Erythroblast (primary cell): Measurements from ENCODE around the gene EPPIN.

Experiments
- DNase-seq, 2 experiments: peaks; one replicate each; lab custom pipeline; 2025; lab: John Stamatoyannopoulos, UW
- GATA1 ChIP-seq: IDR thresholded peaks from 2 replicates; pipeline ENCODE4 v1.6.1; 2011; ENCODE audit warnings: low read depth, mild to moderate bottlenecking, control low read depth, low read length, moderate library complexity
- POLR2A ChIP-seq: IDR thresholded peaks from 2 replicates; pipeline ENCODE4 v1.6.1; 2011; ENCODE audit warnings: mild to moderate bottlenecking, low read length

EPPIN gene

GRCh38 chr20:45564760-45565276 lies 17.6 kb upstream of the EPPIN start:
- TF ChIP-seq POLR2A = no peak

GRCh38 chr20:45555198-45555597 lies 8.0 kb upstream of the EPPIN start:
- TF ChIP-seq GATA1 (no peak), POLR2A (no peak)

More at GRCh38 chr20:45564760-45565276, 17.6 kb upstream of the EPPIN start:
- no peak for DNase-seq

DNA sequence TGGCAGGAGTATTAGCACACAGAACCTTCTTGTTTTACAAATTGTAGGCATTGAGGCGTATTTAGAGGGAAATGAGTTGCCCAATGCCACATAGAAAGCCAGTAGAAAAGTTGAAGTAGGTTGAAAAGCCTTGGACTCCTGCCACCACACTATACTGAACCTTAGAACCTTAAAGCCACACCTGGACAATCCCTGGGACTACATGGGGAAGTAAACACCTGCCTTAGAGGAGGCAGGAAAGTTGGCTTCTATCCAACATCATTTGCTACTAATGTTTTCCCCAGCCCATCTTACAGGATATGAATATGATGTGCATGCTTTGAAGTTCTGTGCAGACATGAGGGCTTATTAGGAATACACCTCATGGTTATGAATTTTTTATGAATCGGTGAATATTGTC lies 5.3 kb upstream of the EPPIN start:
- no peak for DNase-seq
- TF ChIP-seq GATA1 (no peak), POLR2A (no peak)

More at GRCh38 chr20:45555198-45555597, 8.0 kb upstream of the EPPIN start:
- no peak for DNase-seq

GRCh38 chr20:45550765-45551164 lies 3.6 kb upstream of the EPPIN start:
- TF ChIP-seq GATA1 (no peak), POLR2A (no peak)
- DNase-seq = no peak

- no peak for DNase-seq
These were observed 1.2 kb upstream of the EPPIN start for GRCh38 chr20:45548410-45548809.

GRCh38 chr20:45545754-45546453 lies 1.3 kb downstream of the EPPIN start:
- peak in 1 of 2 experiments; percentile 5 for DNase-seq
- TF ChIP-seq POLR2A (no peak), GATA1 (no peak)

More at GRCh38 chr20:45548410-45548809, 1.2 kb upstream of the EPPIN start:
- TF ChIP-seq POLR2A = no peak
- no peak for TF ChIP-seq GATA1

DNA sequence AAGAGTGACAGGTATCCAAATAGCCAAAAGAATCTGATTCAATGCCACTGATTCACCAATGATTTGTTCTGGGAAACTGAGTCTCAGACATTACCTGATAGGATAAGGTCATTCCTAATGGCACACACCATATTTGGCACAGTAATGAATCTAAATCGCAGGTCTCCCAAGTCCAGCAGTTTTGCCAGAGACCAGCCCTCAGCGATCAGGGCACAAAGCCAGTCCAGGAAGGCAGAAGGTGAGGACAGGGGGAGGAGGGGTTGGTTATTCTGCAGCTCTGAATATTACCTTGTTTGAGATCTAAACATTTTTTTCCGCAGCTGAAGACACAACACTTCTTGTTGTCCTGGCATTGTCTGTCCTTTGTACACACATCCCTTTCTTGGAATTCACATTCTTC lies 1.9 kb downstream of the EPPIN start:
- TF ChIP-seq POLR2A (no peak), GATA1 (no peak)

GRCh38 chr20:45539382-45539781 lies 7.8 kb downstream of the EPPIN start, which contains the start of gene WFDC6:
Gene WFDC6 (minus strand): TSS chr20:45539482. CDS start chr20:45539407, 75 bp downstream.
- TF ChIP-seq POLR2A (no peak), GATA1 (no peak)
- DNase-seq = no peak

More for the DNA sequence above, 1.9 kb downstream of the EPPIN start:
- no peak for DNase-seq

GRCh38 chr20:45538209-45538799 lies 8.9 kb downstream of the EPPIN start:
- no peak for TF ChIP-seq GATA1
- no peak for TF ChIP-seq POLR2A
- no peak for DNase-seq

DNA sequence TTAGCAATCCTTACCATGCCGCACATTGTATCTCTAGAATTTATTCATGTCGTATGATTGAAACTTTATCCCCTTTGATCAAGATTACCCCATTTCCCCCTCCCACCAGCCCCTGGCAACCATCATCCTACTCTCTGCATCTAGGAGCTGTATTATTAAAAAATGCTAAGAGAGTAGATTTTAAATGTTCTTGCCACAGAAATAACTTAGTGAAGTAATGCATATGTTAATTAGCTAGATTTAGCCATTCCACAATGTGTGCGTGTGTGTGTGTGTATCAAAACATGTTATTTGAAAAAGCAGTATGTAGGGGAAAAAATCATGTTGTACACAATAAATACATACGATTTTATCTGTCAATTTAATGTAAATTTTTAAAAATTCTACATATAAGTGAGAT lies 19.9 kb downstream of the EPPIN start:
- TF ChIP-seq POLR2A (no peak), GATA1 (no peak)

DNA sequence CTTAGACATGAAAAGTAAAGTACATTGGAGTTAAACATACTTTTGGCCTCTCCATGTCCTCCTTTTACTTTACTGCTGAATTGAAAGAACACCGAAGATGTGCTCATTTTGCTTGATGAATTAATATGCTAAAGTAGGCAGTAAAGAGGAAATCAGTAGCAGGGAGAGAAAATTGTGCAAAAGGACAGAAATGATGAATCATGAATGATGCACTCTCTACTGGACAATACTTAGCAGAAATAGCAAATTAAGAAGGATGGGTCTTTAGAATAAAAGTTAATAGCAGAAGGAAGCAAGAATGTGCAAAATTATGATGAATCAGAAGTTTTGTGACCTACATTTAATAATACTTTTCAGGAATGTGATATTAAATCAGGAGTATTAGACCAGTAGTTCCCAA lies 23.4 kb downstream of the EPPIN start:
- TF ChIP-seq POLR2A (no peak), GATA1 (no peak)

More for the DNA sequence above, 19.9 kb downstream of the EPPIN start:
- no peak for DNase-seq

GRCh38 chr20:45518282-45518681 lies 28.9 kb downstream of the EPPIN start:
- DNase-seq = no peak
- TF ChIP-seq POLR2A = no peak
- TF ChIP-seq GATA1 = no peak

More for the DNA sequence above, 23.4 kb downstream of the EPPIN start:
- DNase-seq = no peak

DNA sequence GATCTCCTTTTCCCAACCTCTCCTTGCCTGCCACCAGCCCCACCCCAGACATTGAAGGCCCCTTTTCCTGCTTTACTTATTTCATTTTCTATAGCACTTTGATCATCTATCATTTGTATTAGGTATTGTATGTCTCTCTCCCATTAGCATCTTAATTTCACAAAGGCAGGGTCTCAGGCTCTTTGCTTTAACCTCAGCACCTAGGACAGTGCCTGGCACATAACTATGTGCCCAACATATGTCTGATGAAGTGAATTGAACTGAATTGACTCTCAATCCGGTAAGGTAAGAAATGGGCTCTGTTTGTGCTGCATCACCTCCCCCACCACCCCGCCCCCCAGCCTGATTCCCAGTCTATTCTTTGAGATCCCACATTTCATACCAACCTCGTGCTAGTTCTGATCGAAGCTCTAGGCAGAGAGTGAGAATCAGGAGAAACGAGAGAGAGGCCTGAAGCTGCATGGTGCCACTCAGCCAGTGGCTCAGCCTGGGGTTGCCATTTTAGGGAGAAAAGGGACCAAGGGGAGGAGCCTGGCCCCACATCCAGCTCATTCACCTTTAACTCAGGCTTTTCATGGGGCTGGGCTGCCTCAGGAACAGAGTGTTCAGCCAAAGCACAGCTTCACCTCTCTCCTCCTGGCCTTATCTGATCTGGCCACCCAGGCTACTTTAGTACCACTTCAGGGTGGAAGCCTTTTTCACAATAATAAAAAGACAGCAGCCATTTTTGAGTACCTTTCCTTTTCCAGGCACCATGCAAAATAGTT lies 31.9 kb downstream of the EPPIN start, which contains the start of gene SPINT3:
SPINT3 (minus strand) TSS at position 476 of the 767 bp plus-strand sequence; CDS start at position 462, 14 bp downstream.
- TF ChIP-seq GATA1 = no peak
- no peak for TF ChIP-seq POLR2A
- no peak for DNase-seq
